ENCODE measurements around the gene SEC14L5. TPM values are rescaled to one million over a fixed set of nuclear protein-coding genes. Genes with fewer than 3 reads are reported as not detected.

The SEC14L5 gene
- total RNA-seq, 1 donor from 2014 or later, result under 0.01 TPM

DNA sequence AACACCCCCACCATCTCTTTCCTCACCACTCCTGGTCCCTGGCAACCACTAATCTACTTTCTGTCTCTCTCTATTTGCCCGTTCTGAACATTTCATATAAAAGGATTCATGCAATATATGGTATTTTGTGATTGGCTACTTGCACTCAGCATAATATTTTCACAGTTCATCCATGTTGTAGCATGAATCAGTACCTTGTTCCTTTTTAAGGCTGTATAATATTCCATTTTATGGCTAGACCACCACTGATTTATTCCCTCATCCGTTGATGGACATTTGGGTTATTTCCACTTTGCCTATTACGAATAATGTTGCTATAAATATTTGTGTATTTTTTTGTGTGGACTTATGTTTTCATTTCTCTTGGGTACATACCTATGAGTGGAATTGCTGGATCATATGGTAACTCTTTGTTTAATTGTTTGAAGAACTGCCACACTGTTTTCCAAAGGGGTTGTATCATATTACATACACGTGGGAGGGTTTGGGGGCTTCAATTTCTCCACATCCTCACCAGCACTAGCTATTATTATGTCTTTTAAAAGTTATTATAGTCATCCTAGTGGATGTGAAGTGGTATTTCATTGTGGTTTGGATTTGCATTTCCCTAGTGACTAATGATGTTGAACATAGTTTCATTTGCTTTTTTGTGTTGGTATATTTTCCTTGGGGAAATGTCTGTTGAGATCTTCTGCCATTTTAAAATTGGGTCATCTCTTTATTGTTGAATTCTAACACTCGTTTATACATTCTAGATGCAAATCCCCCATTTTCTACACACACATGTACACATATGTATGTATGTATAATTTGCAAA, 26.3 kb downstream of the SEC14L5 start:
- DNase-seq (ENCODE audit: low read depth in 2 of 2), result no peak

DNA sequence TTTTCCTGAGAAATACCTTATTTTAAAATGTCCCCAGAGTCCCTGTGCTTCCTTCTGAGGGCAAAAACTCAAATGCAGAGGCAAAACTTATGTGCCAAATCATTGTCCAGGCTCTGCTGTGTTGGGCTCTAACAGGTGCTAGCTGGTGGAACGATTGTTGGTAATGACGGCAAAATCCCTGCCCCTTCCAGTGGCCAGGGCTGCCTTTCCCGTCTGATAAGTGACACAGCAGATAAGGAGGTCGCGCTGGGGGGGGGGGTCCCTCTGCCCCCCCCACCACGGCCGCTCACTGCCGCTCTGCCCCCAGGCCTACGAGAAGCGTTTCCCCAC, 29.1 kb downstream of the SEC14L5 start:
- no peak for DNase-seq (ENCODE audit: low read depth in 2 of 2)

DNA sequence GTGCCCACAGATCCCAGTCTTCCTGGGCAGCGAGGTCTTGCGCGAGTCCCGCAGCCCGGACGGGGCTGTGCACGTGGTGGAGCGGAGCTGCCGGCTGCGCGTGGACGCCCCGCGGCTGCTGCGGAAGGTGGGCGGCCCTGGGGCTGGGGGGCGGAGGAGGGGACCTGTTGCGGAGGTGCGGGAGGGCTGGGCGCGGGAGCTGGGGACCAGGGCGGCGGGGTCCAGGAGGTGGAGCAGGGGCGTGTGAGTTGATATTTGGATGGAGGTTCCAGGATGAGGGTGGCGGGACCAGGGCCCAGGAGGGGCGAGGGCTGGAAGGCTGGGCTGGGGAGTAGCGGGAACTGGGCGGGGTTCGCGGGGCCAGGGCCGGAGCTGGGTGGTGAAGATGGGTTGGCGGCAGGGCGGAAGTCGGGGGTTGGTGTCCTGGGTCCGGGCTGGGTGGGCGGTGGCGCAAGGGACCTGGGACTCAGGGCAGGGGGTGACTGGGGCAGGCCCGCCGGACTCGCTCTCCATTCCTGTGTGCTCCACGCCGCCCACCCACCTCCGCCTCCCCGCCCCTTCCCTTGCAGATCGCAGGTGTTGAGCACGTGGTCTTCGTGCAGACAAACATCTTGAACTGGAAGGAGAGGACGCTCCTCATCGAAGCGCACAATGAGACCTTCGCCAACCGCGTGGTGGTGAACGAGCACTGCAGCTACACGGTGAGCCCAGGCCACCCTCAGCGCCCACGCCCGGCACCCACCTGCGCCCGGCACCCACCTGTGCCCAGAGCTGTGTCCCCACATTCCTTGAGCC, 29.6 kb downstream of the SEC14L5 start:
- no peak for DNase-seq (ENCODE audit: low read depth in 2 of 2)

DNA sequence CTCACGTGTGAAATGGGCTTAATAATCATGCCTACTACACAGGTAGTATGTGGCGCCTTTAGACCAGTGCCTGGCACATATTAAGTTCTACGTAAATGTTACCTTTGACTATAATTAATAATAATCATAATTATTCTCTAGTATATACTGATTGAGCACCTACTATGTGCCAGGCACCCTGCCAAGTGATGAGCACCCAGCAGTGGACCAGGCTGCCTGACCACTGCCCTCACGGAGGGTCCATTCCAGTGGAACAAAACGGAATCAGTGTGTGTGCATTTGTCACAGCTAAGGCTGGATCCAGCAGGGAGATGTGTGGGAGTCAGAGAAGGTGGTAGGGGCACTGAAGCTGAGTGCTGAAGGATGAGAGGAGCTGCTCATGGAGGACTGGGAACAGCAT, 30.5 kb downstream of the SEC14L5 start:
- DNase-seq (ENCODE audit: low read depth in 2 of 2), result no peak

DNA sequence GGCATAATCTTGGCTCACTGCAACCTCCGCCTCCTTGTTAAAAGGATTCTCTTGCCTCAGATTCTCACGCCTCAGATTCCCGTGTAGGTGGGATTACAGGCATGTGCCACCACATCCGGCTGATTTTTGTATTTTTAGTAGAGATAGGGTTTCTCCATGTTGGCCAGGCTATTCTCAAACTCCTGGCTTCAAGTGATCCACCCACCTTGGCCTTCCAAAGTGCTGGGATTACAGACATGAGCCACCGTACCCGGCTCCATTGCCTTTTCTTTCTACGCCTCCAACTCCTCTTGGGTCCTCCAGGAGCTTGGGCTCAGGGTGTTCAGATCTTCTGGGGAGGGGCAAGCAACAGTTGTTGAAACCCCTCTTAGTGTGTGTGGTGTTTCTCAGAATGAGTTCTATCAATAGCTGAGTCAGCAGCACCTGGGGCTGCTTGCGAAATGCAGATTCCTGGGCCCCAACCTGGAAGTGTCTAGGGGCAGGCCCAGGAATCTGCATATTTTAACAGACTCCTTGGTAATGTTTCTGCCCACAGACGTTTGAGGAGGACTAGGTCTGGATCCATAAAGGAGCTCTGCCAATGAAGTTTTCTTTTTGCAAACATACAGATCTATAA, 31.4 kb downstream of the SEC14L5 start:
- no peak for DNase-seq (ENCODE audit: low read depth in 2 of 2)

DNA sequence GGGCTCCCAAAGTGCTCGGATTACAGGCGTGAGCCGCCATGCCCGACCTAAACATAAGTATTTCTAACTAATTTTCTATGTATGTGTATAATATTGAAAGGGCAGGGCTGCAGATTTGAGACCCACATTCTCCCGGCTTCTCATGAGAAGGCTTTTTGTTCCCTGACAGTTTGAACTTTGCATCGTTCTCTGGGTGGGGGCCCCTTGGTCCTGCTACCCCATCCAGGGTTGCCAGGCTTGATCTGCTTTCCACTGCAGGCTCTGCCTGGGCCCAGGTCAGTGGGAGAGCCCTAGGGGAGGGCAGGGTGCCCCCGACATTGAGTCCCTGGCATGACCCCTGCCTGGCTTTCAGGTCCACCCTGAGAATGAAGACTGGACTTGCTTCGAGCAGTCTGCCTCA, 32.3 kb downstream of the SEC14L5 start:
- no peak for DNase-seq (ENCODE audit: low read depth in 2 of 2)

DNA sequence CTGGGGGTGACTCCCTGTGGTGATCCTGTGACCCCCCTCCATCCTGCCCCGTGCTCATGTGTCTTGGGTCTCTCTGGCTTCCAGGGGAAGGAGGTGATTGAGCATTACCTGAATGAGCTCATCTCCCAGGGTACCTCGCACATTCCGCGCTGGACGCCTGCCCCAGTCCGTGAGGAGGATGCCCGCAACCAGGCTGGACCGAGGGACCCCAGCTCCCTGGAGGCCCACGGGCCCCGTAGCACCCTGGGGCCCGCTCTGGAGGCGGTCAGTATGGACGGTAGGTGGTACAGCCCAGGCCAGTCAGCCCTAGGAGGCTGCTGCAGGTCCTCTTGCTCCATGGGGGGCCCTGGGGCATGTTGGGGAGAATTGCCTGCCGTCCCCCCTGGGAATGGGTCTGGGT, 33.6 kb downstream of the SEC14L5 start:
- no peak for DNase-seq (ENCODE audit: low read depth in 2 of 2)

DNA sequence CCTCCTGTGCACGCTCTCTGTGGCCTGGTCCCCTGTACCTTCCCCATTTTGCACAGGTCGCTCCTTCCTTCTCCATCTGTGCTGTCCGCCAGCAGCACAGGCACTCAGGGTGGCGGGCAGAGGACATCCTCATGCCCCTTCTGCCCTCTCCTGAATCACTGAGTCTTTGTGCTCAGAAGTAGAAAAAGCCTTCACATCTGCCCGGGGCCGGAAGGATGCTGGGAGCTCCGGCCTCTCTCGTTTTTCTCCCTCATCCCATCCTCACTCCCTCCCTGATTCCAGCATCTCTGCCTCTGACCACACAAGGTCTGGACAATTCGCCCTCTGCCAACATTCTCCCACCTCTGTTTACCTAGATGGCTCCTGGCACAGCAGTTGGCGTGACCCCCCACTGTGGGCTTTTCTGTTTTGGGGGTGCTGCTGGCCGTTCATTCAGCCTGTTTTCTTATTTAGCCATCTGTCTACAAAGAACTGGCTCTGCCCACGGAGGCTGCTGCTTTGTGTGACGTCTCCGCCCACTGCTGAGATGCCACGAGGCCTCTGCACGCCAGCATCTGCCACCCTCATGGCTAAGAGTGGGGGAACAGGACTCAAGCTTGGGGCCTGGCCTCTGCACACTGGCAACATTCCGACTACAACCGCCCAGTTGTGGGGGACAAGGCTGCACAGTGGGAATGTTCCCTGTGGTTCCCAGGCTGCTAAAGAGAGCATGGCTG, 36.7 kb downstream of the SEC14L5 start:
- no peak for DNase-seq (ENCODE audit: low read depth in 2 of 2)

DNA sequence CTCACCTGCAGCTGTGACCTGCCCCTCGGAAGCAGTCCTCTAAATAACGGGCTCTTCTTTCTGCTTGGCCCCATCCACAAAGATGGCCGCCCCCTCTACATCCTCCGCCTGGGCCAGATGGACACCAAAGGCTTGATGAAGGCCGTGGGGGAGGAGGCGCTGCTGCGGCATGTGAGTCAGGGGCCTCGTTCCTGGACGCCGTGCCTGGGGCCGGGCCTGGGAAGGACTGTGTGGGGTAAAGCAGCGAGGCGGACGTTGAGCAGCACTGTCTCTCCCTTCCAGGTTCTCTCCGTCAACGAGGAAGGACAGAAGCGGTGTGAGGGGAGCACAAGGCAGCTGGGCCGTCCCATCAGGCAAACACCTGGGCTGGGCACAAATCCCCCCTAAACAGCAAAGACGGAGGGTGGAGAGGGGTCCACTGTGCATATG, 42.5 kb downstream of the SEC14L5 start:
- DNase-seq (ENCODE audit: low read depth in 2 of 2), result no peak

DNA sequence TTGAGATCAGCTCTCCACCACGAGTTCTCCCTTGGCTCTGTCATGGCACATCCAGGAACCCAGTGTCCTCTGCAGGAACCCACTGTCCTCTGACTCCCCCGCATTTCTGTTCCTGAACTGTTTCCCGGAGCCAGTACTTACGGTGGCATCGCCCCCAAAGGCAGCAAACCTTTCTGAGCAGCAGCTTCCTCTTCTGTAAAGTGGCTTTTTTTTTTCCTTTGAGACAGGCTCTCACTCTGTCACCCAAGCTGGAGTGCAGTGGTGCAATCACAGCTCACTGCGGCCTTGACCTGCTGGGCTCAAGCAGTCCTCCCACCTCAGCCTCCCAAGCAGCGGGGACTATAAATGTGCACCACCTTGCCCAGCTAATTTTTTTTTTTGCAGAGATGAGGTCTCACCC, 43.4 kb downstream of the SEC14L5 start:
- DNase-seq (ENCODE audit: low read depth in 2 of 2), result no peak

DNA sequence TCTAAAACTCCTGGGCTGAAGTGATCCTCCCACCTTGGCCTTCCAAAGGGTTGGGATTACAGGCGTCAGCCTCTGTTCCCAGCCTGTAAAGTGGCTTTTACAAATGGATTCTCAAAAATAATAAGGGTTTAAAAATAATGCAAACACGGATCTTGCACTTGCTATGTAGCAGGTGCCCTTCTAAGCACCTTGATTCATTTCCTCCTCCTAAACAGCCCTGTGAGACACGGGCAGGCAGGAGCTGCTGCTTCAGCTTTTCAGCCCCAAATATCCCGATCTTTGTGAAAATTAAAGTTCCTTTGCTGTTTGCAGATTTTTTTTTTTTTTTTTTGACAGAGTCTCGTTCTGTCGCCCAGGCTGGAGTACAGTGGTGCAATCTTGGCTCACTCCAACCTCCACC, 43.9 kb downstream of the SEC14L5 start:
- no peak for DNase-seq (ENCODE audit: low read depth in 2 of 2)

DNA sequence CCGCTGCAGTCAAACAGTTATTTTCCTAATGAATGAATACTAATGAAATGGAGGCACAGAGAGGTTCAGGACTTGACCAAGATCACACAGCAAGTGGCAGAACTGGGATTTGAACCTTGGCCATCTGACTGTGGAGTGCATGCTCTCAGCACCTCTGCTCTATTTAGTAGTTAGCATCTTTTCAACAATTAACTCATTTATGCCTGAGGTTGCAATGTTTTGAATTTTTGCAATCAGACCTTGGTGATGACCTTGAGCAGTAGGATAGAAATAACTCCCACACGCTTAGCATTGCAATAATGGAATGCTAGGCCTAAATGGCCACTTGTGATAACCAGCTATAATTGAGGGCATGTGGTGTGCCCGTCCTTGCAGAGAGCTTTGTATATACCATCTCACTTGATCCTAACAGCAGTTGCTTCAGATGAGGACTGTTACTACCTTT, 44.6 kb downstream of the SEC14L5 start:
- DNase-seq (ENCODE audit: low read depth in 2 of 2), result no peak

DNA sequence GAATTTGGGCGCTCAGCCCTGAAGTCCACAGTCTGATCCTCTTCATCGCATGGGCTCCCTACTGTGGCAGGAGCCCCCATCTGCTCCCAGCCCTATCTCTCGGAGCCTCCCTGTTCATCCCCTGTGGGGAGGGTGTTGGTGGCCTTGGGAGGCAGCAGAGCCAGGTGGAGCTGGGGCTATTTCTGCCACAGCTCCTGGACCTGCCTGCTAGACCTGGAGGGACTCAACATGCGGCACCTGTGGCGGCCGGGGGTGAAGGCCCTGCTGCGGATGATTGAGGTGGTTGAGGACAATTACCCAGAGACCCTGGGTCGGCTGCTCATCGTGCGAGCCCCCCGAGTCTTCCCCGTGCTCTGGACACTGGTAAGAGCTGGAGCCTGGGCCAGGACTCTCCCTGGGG, 45.1 kb downstream of the SEC14L5 start:
- DNase-seq (ENCODE audit: low read depth in 2 of 2), result no peak

DNA sequence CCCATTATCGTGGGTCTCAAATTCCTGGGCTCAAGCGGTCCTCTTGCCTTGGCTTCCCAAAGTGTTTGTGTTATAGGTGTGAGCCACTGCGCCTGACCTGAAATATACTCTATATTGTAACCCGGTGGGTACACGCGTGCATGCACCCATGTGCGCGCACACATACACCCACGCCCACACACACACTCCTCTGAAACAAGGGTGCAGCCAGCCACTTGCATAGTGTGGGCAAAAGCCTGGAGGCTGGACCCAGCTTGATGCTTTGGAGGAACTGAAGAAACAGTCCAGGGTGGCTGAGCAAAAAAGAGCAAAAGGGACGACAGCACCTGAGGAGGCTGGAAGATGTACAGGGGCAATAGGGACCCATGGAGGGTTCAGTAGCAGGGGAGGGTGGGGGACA, 45.7 kb downstream of the SEC14L5 start:
- DNase-seq (ENCODE audit: low read depth in 2 of 2), result no peak

DNA sequence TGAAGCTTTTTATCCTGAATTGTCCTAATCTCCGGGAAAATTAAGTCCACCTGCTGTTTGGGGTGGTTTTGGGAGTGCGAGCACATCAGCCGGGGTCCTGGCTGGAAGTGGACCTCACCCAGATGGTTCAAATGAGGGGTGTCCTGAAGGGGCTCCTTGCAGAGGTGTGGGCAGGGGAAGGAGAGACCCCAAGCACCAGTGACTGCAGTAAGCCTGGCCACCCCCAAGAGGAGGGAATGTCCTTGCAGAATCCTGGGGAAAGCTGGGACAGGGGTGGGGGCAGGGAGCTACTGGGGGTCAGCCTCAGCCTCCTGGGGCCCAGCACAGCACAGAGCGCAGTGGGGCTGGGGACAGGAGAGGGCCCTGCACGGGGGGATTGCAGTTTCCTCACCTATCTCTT, 46.2 kb downstream of the SEC14L5 start:
- no peak for DNase-seq (ENCODE audit: low read depth in 2 of 2)

DNA sequence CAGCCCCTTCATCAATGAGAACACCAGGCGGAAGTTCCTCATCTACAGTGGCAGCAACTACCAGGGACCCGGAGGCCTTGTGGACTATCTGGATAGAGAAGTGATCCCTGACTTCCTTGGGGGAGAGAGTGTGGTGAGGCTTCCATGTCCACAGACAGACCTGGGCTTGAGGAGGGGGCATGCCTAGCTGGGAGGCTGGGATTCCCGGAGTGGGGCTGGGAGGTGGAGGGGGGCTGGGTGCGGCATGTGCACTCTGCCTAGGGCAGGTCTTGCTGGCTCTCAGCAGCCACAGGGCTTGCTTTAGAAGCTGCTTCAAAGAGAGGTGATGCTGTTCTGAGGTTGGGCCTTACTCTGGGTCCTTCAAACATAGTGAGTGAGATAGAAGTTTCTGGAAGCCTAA, 47.8 kb downstream of the SEC14L5 start:
- DNase-seq (ENCODE audit: low read depth in 2 of 2), result no peak

DNA sequence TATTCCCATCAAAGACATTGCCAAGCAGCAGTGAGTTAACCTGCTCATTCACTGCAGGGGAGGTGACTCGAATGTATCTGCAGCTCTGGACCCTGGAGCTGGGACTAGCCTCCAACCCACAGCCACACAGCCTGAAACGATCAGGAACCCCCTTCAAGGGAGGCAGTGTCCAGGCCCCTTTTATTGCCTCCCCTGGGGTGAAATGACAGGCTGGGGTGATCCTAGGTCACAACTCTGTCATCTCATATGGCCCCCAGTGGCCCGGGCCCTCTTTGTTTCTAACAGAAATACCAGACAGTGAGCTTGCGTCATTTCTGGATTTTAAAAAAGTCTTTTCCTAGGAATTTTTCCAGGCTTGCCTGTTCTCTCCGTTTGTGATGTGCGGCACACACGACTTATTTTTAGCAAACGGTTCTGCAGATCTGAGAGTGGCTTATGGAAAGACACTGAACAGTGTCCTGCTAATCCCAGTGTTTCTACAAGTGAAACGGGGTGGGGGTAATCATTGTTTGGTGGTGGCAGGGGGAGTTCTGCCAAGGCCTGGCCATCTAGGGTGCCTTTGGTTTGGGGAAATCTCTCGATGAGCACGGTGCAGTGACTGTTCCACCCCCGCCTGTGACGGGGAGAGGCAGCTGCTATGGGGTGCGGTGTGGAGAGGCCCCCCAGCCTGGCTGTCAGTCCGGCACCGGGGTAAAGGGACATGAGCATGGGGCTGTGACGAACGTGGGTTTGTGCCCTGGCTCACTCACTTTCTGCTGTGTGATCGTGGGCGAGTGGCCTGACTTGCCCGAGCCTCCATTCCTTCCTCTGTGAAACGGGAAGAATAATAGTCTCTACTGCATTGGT, 48.4 kb downstream of the SEC14L5 start:
- DNase-seq (ENCODE audit: low read depth in 2 of 2), result no peak

DNA sequence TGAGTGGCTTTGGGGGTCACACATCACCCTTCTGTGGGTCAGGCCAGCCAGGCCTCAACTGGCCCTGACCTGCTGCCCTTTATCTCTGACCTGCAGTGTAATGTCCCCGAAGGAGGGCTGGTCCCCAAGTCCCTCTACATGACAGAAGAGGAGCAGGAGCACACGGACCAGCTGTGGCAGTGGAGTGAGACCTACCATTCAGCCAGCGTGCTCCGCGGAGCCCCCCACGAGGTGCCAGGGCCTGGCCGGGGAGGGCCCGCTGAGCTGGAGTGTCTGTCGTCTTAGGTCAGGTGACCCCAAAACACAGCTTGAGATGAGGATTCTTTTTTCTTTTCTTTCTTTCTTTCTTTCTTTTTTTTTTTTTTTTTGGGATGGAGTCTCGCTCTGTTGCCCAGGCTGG, 49.1 kb downstream of the SEC14L5 start:
- DNase-seq (ENCODE audit: low read depth in 2 of 2), result no peak

DNA sequence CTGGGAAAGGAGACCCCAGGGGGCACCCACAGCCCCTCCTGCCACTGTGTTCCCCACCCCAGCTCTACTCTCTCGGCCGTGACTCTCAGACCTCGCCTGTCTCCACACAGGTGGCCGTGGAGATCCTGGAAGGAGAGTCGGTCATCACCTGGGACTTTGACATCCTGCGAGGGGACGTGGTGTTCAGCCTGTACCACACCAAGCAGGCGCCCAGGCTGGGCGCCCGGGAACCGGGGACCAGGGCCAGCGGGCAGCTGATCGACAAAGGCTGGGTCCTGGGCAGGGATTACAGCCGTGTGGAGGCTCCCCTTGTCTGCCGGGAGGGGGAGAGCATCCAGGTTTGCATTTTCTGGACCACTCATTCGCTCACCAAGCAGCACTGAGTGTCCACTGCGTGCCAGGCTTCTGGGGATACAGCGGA, 50.2 kb downstream of the SEC14L5 start:
- DNase-seq (ENCODE audit: low read depth in 2 of 2), result no peak

DNA sequence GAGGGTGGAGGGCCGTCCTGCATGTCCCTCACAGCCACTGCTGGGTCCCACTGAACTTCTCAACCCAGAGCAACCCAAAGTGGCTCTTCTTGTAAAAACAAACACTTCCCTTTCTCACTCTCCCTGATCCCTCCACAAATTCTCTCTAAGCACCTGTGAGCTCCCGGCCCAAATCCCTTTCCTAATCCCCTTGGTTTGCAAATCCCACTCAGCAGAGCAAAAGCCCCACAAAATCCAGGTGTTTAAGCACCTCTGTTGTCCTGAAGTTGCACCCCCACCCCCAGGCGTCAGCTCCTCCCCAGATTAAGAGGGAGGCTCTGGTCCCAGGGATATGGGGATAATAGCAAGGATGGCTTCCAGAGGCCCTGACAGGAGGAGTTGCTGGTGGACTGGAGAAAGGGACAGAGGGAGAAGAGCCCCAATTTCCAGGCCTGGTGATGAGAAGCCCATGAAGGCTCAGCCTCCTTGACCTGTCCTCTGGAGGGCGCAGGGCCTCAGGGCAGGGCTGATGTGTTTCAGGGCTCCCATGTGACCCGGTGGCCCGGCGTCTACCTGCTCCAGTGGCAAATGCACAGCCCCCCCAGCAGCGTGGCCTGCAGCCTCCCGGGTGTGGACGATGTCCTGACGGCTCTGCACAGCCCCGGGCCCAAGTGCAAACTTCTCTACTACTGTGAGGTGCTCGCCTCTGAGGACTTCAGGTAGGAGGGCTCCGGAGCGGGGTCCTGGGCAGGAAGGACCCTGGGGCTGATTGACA, 52.6 kb downstream of the SEC14L5 start:
- no peak for DNase-seq (ENCODE audit: low read depth in 2 of 2)

All from lung microvascular endothelial cell (primary cell).